Endothelial cell of umbilical vein (primary cell): ENCODE data around the gene TSPAN5.

ENCODE experiments used
- POLR2A ChIP-seq: IDR thresholded peaks from 2 replicates; pipeline ENCODE4 v1.6.1; 2012; ENCODE audit warnings: low read depth, mild to moderate bottlenecking, control low read depth, low read length
- TF ChIP-seq, protein P1 (sequence below), 2 donors: IDR thresholded peaks; 1 replicate in 1 of 2; 2 replicates in 1 of 2; pipeline ENCODE4 v1.5.1; 2011; ENCODE audit warnings: low read length in 2 of 2, mild to moderate bottlenecking in 2 of 2, moderate library complexity in 2 of 2, control low read depth in 1 of 2, inconsistent platforms in 1 of 2, low read depth in 1 of 2; ENCODE audit not compliant: insufficient read depth in 1 of 2; ENCODE audit errors: extremely low read depth in 1 of 2

DNA sequence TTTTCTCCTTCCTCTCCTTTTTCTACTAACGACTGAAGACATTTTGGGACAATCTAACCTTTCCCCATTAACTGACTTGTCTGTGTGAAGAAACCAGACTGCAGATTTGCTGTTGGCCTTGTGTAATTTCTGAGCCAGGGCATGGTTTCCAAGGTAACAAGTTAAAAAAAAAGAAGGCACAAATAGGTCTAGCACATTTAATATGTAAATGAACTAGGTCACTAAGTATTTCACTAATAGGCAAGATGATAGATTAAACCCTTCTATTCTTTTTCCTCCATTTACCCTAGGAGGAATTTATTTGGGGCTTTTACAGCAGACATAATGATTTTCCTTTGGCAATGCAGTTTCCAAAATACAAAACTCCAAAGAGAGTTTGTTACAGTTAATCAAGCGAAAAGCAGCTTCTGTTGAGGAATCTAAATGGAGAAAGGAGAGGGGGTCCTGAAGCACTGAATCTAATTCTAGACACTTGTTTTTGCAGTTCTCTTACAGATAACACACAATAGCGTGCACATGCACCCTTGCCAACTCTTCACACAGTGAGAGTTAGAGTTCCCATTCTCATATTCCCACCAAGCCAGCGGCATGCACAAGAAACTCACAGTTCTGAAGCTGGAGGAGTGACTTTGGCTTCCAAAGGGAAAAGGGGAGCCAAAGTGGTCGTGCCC lies 72.0 kb downstream of the TSPAN5 start:
- TF ChIP-seq, protein P1, sequence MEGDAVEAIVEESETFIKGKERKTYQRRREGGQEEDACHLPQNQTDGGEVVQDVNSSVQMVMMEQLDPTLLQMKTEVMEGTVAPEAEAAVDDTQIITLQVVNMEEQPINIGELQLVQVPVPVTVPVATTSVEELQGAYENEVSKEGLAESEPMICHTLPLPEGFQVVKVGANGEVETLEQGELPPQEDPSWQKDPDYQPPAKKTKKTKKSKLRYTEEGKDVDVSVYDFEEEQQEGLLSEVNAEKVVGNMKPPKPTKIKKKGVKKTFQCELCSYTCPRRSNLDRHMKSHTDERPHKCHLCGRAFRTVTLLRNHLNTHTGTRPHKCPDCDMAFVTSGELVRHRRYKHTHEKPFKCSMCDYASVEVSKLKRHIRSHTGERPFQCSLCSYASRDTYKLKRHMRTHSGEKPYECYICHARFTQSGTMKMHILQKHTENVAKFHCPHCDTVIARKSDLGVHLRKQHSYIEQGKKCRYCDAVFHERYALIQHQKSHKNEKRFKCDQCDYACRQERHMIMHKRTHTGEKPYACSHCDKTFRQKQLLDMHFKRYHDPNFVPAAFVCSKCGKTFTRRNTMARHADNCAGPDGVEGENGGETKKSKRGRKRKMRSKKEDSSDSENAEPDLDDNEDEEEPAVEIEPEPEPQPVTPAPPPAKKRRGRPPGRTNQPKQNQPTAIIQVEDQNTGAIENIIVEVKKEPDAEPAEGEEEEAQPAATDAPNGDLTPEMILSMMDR (IDR thresholded peaks at IDR 0.05; ENCODE audit: extremely low read depth in 1 of 2, insufficient read depth in 1 of 2, low read depth in 1 of 2, low read length in 2 of 2), result no peak
- no peak for TF ChIP-seq POLR2A
